HepG2 (cell line): ENCODE data around the gene ACBD6. TPM values are rescaled to one million over a fixed set of nuclear protein-coding genes. Genes with fewer than 3 reads are reported as not detected.

ENCODE experiments used
- ATAC-seq: fragments of 200-7000 bp; cut with Tn5 transposase; 3 replicates; pipeline ENCODE4 v1.9.1; 2020; ENCODE audit warnings: mild to moderate bottlenecking, moderate library complexity
- BruUV-seq: library from RNA; stranded (reverse); fragments of 400-500 nt; replicated peaks from 2 replicates; lab custom pipeline; 2021; lab: Mats Ljungman, UMichigan
- CTCF ChIA-PET: fragments of 300-600 bp; formaldehyde crosslinking; extraction: SDS; loops from one replicate; lab custom pipeline; 2021; ENCODE audit warnings: low total read pairs, inconsistent platforms, low intra/inter-chr PET ratio; lab: Yijun Ruan, JAX
- POLR2A ChIA-PET: fragments of 350-600 bp; sonication (Branson Sonifier 250); formaldehyde crosslinking; loops from one replicate; lab custom pipeline; 2020; ENCODE audit warnings: antibody characterized with exemption, inconsistent platforms; lab: Yijun Ruan, JAX
- DNase-seq: peaks from one replicate; pipeline ENCODE4 v3.0.0-alpha.2; 2015; ENCODE audit warnings: low spot score
- FAIRE-seq: peaks from 3 replicates; lab custom pipeline; 2011; peaks lifted over from hg19 to GRCh38; lab: Jason Lieb, UNC
- H2AFZ ChIP-seq: one replicate; pipeline ENCODE4 v1.6.1; 2011; ENCODE audit warnings: low read length, inconsistent platforms
- H3K27ac ChIP-seq: fragments of 300-600 bp; 3 replicates; pipeline ENCODE4 v1.8.0; 2011; ENCODE audit warnings: mixed run types, mild to moderate bottlenecking, mixed read lengths, low read length, inconsistent platforms; ENCODE audit not compliant: insufficient read depth; ENCODE audit errors: extremely low read length
- H3K27me3 ChIP-seq, 2 experiments: fragments of 200-600 bp in 1 of 2; 2 replicates in 1 of 2; 3 replicates in 1 of 2; pipeline versions ENCODE4 v1.6.0 to v1.8.0; 2011; ENCODE audit warnings: low read length in 2 of 2, mild to moderate bottlenecking in 2 of 2, moderate library complexity in 2 of 2, inconsistent platforms in 1 of 2; ENCODE audit not compliant: insufficient read depth in 2 of 2, control insufficient read depth in 1 of 2
- H3K36me3 ChIP-seq, 2 experiments: fragments of 200-600 bp in 1 of 2; replicated peaks in 1 of 2; 2 replicates in 1 of 2; 3 replicates in 1 of 2; pipeline versions ENCODE4 v1.5.1 to v1.8.0; 2011; ENCODE audit warnings: low read length in 2 of 2, inconsistent platforms in 1 of 2; ENCODE audit not compliant: insufficient read depth in 2 of 2, control insufficient read depth in 1 of 2
- H3K4me1 ChIP-seq: 2 replicates; pipeline ENCODE4 v1.5.1; 2012; ENCODE audit warnings: low read length, inconsistent platforms; ENCODE audit not compliant: insufficient read depth
- H3K4me2 ChIP-seq: 2 replicates; pipeline ENCODE4 v1.6.0; 2011; ENCODE audit warnings: low read depth, low read length, inconsistent platforms
- H3K4me3 ChIP-seq, 3 experiments: fragments of 200-600 bp in 1 of 3; sonication (generic), shearing (Covaris generic) in 1 of 3; replicated peaks in 1 of 3; 2 replicates each; pipeline ENCODE4 v1.5.1; 2011 to 2016; ENCODE audit warnings: low read length in 3 of 3, inconsistent platforms in 2 of 3, low read depth in 2 of 3, mild to moderate bottlenecking in 2 of 3, control low read depth in 1 of 3, mixed read lengths in 1 of 3; ENCODE audit not compliant: insufficient read depth in 1 of 3
- H3K79me2 ChIP-seq: one replicate; pipeline ENCODE4 v1.6.1; 2011; ENCODE audit warnings: low read length, inconsistent platforms; ENCODE audit not compliant: insufficient read depth
- H3K9ac ChIP-seq: 2 replicates; pipeline ENCODE4 v1.6.0; 2011; ENCODE audit warnings: mild to moderate bottlenecking, low read depth, low read length, inconsistent platforms; ENCODE audit not compliant: insufficient read depth
- H3K9me3 ChIP-seq: 2 replicates; pipeline ENCODE4 v1.5.1; 2012; ENCODE audit warnings: mild to moderate bottlenecking, low read length
- H4K20me1 ChIP-seq: 2 replicates; pipeline ENCODE4 v1.6.0; 2011; ENCODE audit warnings: inconsistent platforms, mild to moderate bottlenecking, low read length, moderate library complexity; ENCODE audit not compliant: insufficient read depth
- CENPBD1 ChIP-seq: sonication (generic); formaldehyde crosslinking; IDR thresholded peaks from 2 replicates; pipeline ENCODE4 v1.8.0; 2022; ENCODE audit warnings: missing genetic modification reagents, low read depth, mild to moderate bottlenecking, borderline replicate concordance
- ETV6 ChIP-seq: sonication (generic); formaldehyde crosslinking; conservative IDR thresholded peaks from 2 replicates; pipeline ENCODE4 v1.4.0; 2020; ENCODE audit warnings: missing genetic modification reagents
- GLI4 ChIP-seq: sonication (generic); formaldehyde crosslinking; IDR thresholded peaks from 2 replicates; pipeline ENCODE4 v1.5.1; 2020; ENCODE audit warnings: missing genetic modification reagents, mild to moderate bottlenecking, moderate library complexity, borderline replicate concordance
- MEIS1 ChIP-seq: sonication (generic); formaldehyde crosslinking; IDR thresholded peaks from 2 replicates; pipeline ENCODE4 v1.9.0; 2021; ENCODE audit warnings: mild to moderate bottlenecking, missing genetic modification reagents, moderate library complexity, borderline replicate concordance
- PPARG ChIP-seq: conservative IDR thresholded peaks from 2 replicates; pipeline ENCODE4 v1.6.1; 2016; ENCODE audit warnings: missing biosample characterization, missing genetic modification reagents
- RAD21 ChIP-seq: fragments of 450-650 bp; formaldehyde crosslinking; IDR thresholded peaks from 2 replicates; pipeline ENCODE4 v1.5.0; 2020; ENCODE audit warnings: mild to moderate bottlenecking
- REXO4 ChIP-seq: sonication (generic); formaldehyde crosslinking; IDR thresholded peaks from 2 replicates; pipeline ENCODE4 v1.8.0; 2022; ENCODE audit warnings: missing genetic modification reagents, mild to moderate bottlenecking, borderline replicate concordance
- SRSF4 ChIP-seq: fragments of 200-400 bp; formaldehyde crosslinking; IDR thresholded peaks from one replicate; pipeline ENCODE4 v1.6.1; 2018; ENCODE audit warnings: mild to moderate bottlenecking, low read depth, low read length, moderate library complexity; ENCODE audit not compliant: poor library complexity, severe bottlenecking
- STAT5B ChIP-seq: sonication (generic); formaldehyde crosslinking; IDR thresholded peaks from 2 replicates; pipeline ENCODE4 v1.4.0; 2020; ENCODE audit warnings: missing genetic modification reagents
- ZBTB39 ChIP-seq: sonication (generic); formaldehyde crosslinking; IDR thresholded peaks from 2 replicates; pipeline ENCODE4 v1.5.0; 2020; ENCODE audit warnings: missing genetic modification reagents
- ZFP90 ChIP-seq: sonication (generic); formaldehyde crosslinking; IDR thresholded peaks from 2 replicates; pipeline ENCODE4 v1.8.0; 2022; ENCODE audit warnings: missing genetic modification reagents, mild to moderate bottlenecking, inconsistent platforms, borderline replicate concordance
- ZNF230 ChIP-seq: sonication (generic); formaldehyde crosslinking; IDR thresholded peaks from 2 replicates; pipeline ENCODE4 v1.4.0; 2020; ENCODE audit warnings: mild to moderate bottlenecking, missing genetic modification reagents
- ZNF44 ChIP-seq: sonication (generic); formaldehyde crosslinking; IDR thresholded peaks from 2 replicates; pipeline ENCODE4 v1.5.1; 2020; ENCODE audit warnings: mild to moderate bottlenecking, missing genetic modification reagents
- ZNF660 ChIP-seq: sonication (generic); formaldehyde crosslinking; IDR thresholded peaks from 2 replicates; pipeline ENCODE4 v1.5.1; 2020; ENCODE audit warnings: mild to moderate bottlenecking, low read depth, missing genetic modification reagents, borderline replicate concordance
- ZNF766 ChIP-seq: sonication (generic); formaldehyde crosslinking; IDR thresholded peaks from 2 replicates; pipeline ENCODE4 v1.5.0; 2020; ENCODE audit warnings: missing genetic modification reagents, borderline replicate concordance
- ZSCAN31 ChIP-seq: sonication (generic); formaldehyde crosslinking; IDR thresholded peaks from 2 replicates; pipeline ENCODE4 v1.5.0; 2020; ENCODE audit warnings: low read depth, mild to moderate bottlenecking, missing genetic modification reagents
- ZSCAN9 ChIP-seq: IDR thresholded peaks from 2 replicates; pipeline ENCODE4 v1.6.1; 2016; ENCODE audit warnings: borderline replicate concordance
- WGBS: methylation state at CpG from one replicate; pipeline ENCODE4 v1.1.6; 2017; ENCODE audit warnings: low lambda C conversion rate; 5-methylcytosine and 5-hydroxymethylcytosine counted together
- in situ Hi-C: cut with HindIII; loops from 2 replicates; pipeline ENCODE4 v1.10.0; 2017; ENCODE audit warnings: low pct_unique_long_range_greater_than_20kb; ENCODE audit not compliant: extremely low pct_ligation_motif_present
- intact Hi-C: fragments of 100-400 bp; cut with micrococcal nuclease; formaldehyde crosslinking; loops from one replicate; pipeline ENCODE4 v1.10.0; 2022; ENCODE audit not compliant: unreplicated experiment
- polyA plus RNA-seq, 8 experiments: library from polyadenylated mRNA; depleted of rRNA in 3 of 8; stranded (reverse) in 7 of 8; unstranded in 1 of 8; fragments of >200 nt; fragmentation: Illumina TruSeq in 4 of 8; extraction: Trizol in 4 of 8; gene quantifications; 2 replicates each; pipeline versions ENCODE4 v1.2.1 to v1.2.3, GENCODE V29; 2011 to 2016; ENCODE audit warnings: low read depth in 4 of 8, missing spikeins in 1 of 8, mixed read lengths in 1 of 8; ENCODE audit not compliant: insufficient read depth in 1 of 8
- total RNA-seq, 5 experiments: library from RNA; depleted of rRNA; stranded (reverse); fragments of >200 nt; fragmentation: Illumina TruSeq; extraction: Trizol; gene quantifications; 2 replicates each; pipeline ENCODE4 v1.2.3, GENCODE V29; 2016; ENCODE audit warnings: low read depth in 1 of 5
- TF ChIP-seq, protein P1 (sequence below): sonication (generic); formaldehyde crosslinking; conservative IDR thresholded peaks from 2 replicates; pipeline ENCODE4 v1.8.0; 2022; ENCODE audit warnings: low read depth, missing genetic modification reagents
- TF ChIP-seq, protein P2 (sequence below): sonication (generic); formaldehyde crosslinking; IDR thresholded peaks from 2 replicates; pipeline ENCODE4 v1.5.0; 2020; ENCODE audit warnings: mild to moderate bottlenecking, missing genetic modification reagents

The ACBD6 gene
- total and polyA plus RNA-seq, 2 of the 13 experiments (the other 11 are each of a cell fraction or from before 2014, with no cell fraction given): 33.5 to 47.2 TPM

GRCh38 chr1:180470031-180470430 is 32.3 kb downstream of the ACBD6 start:
- Histone ChIP-seq H3K4me1 (peaks cover 13% of the 10 kb centered on the region), H3K36me3 (0 out of 5 replicates have a peak, but pooled peaks cover 0 to 2% of the 10 kb centered on the region in 2 experiments), H3K27ac (no peak overlapping the region), H3K4me3 (no peak overlapping the region), H4K20me1 (no peaks in the 10 kb centered on the region; the same call in 1 of the 2 replicates), H3K4me2 (no peak overlapping the region), H3K9ac (no peak overlapping the region), H3K9me3 (no peaks in the 10 kb centered on the region; the same call in 1 of the 2 replicates), H3K27me3 (no peaks in the 10 kb centered on the region), H3K79me2 (peaks cover 16% of the 10 kb centered on the region), H2AFZ (no peak overlapping the region)
- POLR2A ChIA-PET: no interaction called here
- no peak for DNase-seq
- in situ Hi-C loops (no loop called here), intact Hi-C loops (no loop called here)
- WGBS: 100% methylated on average over 1 of the region's 1 CpG
- no peak for ATAC-seq
- CTCF ChIA-PET: no interaction called here
- FAIRE-seq: no peak
- BruUV-seq: no TSS peak
- TF ChIP-seq ETV6 (no peak), GLI4 (no peak), ZBTB39 (CRISPR knock-in tag) (no peak), REXO4 (CRISPR knock-in tag) (no peak), MEIS1 (CRISPR knock-in tag) (no peak), PPARG (CRISPR knock-in tag) (no peak), CENPBD1 (CRISPR knock-in tag) (no peak), ZSCAN9 (no peak), ZNF660 (CRISPR knock-in tag) (no peak), ZNF230 (CRISPR knock-in tag) (no peak), ZNF766 (no peak), ZSCAN31 (CRISPR knock-in tag) (no peak), ZFP90 (no peak), SRSF4 (no peak), ZNF44 (CRISPR knock-in tag) (no peak), RAD21 (CRISPR knock-in tag) (no peak), STAT5B (no peak)
- TF ChIP-seq, protein P1, sequence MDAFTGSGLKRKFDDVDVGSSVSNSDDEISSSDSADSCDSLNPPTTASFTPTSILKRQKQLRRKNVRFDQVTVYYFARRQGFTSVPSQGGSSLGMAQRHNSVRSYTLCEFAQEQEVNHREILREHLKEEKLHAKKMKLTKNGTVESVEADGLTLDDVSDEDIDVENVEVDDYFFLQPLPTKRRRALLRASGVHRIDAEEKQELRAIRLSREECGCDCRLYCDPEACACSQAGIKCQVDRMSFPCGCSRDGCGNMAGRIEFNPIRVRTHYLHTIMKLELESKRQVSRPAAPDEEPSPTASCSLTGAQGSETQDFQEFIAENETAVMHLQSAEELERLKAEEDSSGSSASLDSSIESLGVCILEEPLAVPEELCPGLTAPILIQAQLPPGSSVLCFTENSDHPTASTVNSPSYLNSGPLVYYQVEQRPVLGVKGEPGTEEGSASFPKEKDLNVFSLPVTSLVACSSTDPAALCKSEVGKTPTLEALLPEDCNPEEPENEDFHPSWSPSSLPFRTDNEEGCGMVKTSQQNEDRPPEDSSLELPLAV (CRISPR knock-in tag): no peak
- TF ChIP-seq, protein P2, sequence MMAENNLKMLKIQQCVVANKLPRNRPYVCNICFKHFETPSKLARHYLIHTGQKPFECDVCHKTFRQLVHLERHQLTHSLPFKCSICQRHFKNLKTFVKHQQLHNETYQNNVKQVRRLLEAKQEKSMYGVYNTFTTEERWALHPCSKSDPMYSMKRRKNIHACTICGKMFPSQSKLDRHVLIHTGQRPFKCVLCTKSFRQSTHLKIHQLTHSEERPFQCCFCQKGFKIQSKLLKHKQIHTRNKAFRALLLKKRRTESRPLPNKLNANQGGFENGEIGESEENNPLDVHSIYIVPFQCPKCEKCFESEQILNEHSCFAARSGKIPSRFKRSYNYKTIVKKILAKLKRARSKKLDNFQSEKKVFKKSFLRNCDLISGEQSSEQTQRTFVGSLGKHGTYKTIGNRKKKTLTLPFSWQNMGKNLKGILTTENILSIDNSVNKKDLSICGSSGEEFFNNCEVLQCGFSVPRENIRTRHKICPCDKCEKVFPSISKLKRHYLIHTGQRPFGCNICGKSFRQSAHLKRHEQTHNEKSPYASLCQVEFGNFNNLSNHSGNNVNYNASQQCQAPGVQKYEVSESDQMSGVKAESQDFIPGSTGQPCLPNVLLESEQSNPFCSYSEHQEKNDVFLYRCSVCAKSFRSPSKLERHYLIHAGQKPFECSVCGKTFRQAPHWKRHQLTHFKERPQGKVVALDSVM (CRISPR knock-in tag): no peak
